Right ventricle myocardium superior (tissue), 1 donor: ENCODE data around the gene OR4B1. TPM values are rescaled to one million over a fixed set of nuclear protein-coding genes. Genes with fewer than 3 reads are reported as not detected.
"Not testable (repeated sequence)": the region's sequence is repeated elsewhere in the genome, so short reads cannot be mapped to it uniquely, and the experiment has no call there.

Source experiments
- ATAC-seq: fragments of 200-7000 bp; cut with Tn5 transposase; one replicate; pipeline ENCODE4 v1.9.1; 2020; ENCODE audit warnings: mild to moderate bottlenecking; ENCODE audit not compliant: poor library complexity
- DNase-seq: peaks from one replicate; pipeline ENCODE4 v3.0.0-alpha.2; 2020
- intact Hi-C: fragments of 100-400 bp; cut with DNase I; formaldehyde crosslinking; loops from one replicate; pipeline ENCODE4 v1.11.2; 2022
- long read RNA-seq: library from polyadenylated mRNA; unstranded; transcript quantifications from one replicate; pipeline ENCODE4 v2.0.0, GENCODE V29; 2021
- total RNA-seq: library from RNA; stranded (reverse); fragmentation: NEBNext Ultra II Directional; extraction: Animal tissue kit (Norgen Biotek cat#: 25700); gene quantifications from one replicate; pipeline ENCODE4 v1.2.1, GENCODE V29; 2021
- donor health status: DM: no; HTN: yes; CAD: no; lungs with severe emphysema.

The OR4B1 gene, protein sequence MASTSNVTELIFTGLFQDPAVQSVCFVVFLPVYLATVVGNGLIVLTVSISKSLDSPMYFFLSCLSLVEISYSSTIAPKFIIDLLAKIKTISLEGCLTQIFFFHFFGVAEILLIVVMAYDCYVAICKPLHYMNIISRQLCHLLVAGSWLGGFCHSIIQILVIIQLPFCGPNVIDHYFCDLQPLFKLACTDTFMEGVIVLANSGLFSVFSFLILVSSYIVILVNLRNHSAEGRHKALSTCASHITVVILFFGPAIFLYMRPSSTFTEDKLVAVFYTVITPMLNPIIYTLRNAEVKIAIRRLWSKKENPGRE
- total RNA-seq = not detected
- long read RNA-seq = 0 reads

DNA sequence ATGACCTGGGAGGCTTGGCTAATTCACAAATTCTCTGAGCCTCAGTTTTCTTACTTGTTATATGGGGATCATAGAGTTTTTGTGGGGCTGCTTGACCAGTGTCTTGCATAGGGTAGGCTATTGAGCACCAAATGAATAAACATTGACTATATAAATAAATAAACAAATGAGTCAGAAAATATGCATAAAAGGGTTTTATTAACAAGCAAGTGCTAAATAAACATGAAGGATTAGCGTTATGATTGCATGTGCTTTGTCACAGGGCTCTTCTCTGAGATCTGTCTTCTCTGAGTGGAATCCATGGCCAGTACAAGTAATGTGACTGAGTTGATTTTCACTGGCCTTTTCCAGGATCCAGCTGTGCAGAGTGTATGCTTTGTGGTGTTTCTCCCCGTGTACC, at the start of gene OR4B1:
Gene OR4B1 (plus strand): TSS at position 301 of the 400 bp plus-strand sequence. CDS start 0 bp downstream, at position 301.
- intact Hi-C loops = no loop called here
- DNase-seq (no peak), ATAC-seq (no peak)

DNA sequence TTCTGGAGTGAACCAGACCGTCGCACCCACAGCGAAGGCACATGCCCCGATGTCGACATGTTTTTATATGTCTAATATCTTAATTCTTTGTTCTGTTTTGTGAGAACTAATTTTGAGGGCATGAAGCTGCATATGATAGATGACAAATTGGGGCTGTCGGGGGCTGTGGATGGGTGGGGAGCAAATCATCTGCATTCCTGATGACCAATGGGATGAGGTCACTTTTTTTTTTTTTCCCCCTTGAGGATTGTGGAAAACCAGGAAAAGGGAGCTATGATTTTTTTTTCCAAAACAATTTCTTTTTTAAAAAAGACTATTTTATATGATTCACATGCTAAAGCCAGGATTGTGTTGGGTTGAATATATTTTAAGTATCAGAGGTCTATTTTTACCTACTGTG, 49.2 kb upstream of the OR4B1 start:
- no peak for DNase-seq
- intact Hi-C loops = no loop called here
- no peak for ATAC-seq

DNA sequence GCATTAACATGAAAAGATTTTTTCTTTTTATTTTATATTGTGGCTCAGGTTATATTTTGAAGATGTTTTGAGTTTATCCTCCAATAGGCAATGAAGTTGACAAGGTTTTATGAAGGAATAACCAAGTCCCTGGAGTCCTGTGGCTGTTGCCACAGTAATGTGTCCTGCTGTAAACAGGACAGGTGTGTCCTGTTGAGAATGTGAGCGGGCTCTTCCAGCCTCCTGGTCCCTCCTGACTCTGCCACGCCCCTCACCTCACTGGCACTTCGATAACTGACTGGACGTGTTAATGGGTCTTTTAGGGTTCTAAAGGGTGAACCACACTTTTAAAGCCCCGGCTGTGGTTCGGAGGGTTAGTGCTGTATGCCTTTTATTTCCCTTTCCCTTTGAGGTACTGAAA, 47.8 kb upstream of the OR4B1 start:
- ATAC-seq (no peak), DNase-seq (no peak)
- intact Hi-C loops = no loop called here

DNA sequence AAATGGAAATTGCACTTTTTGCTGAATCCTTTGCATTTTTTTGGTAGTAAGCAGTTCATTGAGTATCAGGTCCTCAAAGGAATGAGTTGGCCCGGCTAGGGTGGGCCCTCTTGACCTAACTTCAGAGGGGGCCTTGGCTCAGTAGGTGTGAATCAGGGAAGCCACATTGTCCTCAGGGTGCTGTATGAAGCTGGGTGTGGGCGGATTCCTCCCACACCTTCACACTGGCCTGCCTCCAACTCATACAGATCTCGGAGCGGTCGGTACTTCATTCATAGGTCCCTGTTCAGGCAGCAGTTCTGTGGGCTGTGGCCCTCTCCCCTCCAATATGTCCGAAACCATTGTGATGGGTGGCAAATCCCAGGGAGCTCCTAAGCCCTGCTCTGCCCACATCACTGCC, 47.4 kb upstream of the OR4B1 start:
- ATAC-seq = peak; percentile 17
- intact Hi-C loops = no loop called here
- no peak for DNase-seq

GRCh38 chr11:48169717-48170116, 46.9 kb upstream of the OR4B1 start:
- intact Hi-C loops = no loop called here
- peak; percentile 77 for ATAC-seq
- peak; percentile 70 for DNase-seq

- intact Hi-C loops = no loop called here
- peak; percentile 33 for ATAC-seq
- DNase-seq = no peak
Observed at GRCh38 chr11:48170241-48171233, 46.1 kb upstream of the OR4B1 start.

- ATAC-seq = peak; percentile 78
- intact Hi-C loops = no loop called here
- peak; percentile 72 for DNase-seq
Observed at GRCh38 chr11:48172818-48173609, 43.6 kb upstream of the OR4B1 start.

GRCh38 chr11:48177661-48178060, 38.9 kb upstream of the OR4B1 start:
- peak; percentile 71 for ATAC-seq
- intact Hi-C loops = no loop called here
- DNase-seq = no peak

- ATAC-seq (no peak), DNase-seq (no peak)
- intact Hi-C loops = no loop called here
Observed at GRCh38 chr11:48180627-48181026, 36.0 kb upstream of the OR4B1 start.

GRCh38 chr11:48182860-48183526, 33.6 kb upstream of the OR4B1 start:
- peak; percentile 97 for ATAC-seq
- DNase-seq = no peak
- intact Hi-C loops = no loop called here

DNA sequence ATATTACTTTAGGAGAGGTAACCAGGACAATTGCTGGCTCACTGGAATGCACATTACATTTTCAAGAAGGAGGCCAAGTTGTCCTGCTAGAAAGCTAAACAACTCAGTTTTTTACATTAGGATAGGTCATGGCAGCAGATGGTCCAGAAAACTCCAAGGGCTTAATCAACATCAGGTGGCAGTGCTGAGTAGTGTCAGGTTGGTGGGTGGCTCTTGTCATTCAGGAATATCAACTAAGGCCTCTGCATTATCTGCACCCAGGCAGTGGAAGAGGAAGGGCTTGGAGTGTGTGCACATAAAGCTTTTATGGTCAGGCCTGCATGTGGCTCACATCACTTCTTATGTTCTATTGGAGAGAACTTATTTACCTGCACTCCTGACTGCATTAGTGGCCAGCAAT, 32.2 kb upstream of the OR4B1 start:
- ATAC-seq (no peak), DNase-seq (no peak)
- intact Hi-C loops = no loop called here

GRCh38 chr11:48190906-48191654, 25.5 kb upstream of the OR4B1 start:
- intact Hi-C loops, ATAC-seq, DNase-seq: not testable (repeated sequence)

GRCh38 chr11:48193876-48194275, 22.7 kb upstream of the OR4B1 start:
- ATAC-seq = no peak
- intact Hi-C loops = no loop called here
- no peak for DNase-seq

DNA sequence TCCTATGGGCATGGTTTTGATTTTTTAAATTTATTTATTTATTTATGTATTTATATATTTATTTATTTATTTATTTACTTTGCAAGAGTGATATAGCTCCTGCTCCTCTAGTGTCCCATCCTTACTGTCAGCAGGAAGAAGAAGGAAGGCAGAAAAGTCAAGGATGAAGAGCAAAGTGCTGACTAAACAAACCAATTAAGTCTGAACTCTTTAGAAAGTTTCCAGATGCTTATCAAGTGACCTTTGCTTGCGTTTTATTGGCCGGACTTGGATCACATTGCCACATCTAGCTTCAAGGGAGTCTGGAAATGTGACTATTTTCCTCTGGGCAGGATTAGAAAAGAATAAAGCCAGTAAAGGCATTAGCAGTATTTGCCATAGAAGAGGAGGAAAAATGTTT, 8.7 kb upstream of the OR4B1 start:
- ATAC-seq = no peak
- DNase-seq = no peak
- intact Hi-C loops = no loop called here

- DNase-seq = no peak
Observed at GRCh38 chr11:48210052-48210451, 6.6 kb upstream of the OR4B1 start.

DNA sequence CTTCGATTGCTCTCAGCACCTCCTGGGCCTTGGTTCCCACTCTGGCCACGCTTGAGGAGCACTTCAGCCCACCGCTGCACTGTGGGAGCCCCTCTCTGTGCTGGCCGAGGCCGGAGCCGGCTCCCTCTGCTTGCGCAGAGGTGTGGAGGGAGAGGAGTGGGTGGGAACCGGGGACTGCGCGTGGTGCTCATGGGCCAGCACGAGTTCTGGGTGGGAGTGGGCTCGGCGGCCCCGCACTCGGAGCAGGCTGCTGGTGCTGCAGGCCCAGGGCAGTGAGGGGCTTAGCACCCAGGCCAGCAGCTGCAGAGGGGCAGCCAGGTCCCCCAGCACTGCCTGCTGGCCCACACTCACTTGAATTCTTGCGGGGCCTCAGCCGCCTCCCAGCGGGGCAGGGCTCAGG, 12.2 kb downstream of the OR4B1 start:
- ATAC-seq (no peak), DNase-seq (no peak)
- intact Hi-C loops = no loop called here

More at GRCh38 chr11:48210052-48210451, 6.6 kb upstream of the OR4B1 start:
- intact Hi-C loops = no loop called here
- ATAC-seq = no peak

- intact Hi-C loops, DNase-seq, ATAC-seq: not testable (repeated sequence)
Observed at GRCh38 chr11:48230057-48230456, 13.4 kb downstream of the OR4B1 start.

- DNase-seq (no peak), ATAC-seq (no peak)
- intact Hi-C loops = no loop called here
Observed at GRCh38 chr11:48237727-48238126, 21.1 kb downstream of the OR4B1 start.
